ENCODE measurements around the gene FJX1. TPM values are rescaled to one million over a fixed set of nuclear protein-coding genes. Genes with fewer than 3 reads are reported as not detected.

FJX1 gene
- total and polyA plus RNA-seq, 3 donors from 2014 or later, result 2.0 to 5.1 (median 2.8) TPM

DNA sequence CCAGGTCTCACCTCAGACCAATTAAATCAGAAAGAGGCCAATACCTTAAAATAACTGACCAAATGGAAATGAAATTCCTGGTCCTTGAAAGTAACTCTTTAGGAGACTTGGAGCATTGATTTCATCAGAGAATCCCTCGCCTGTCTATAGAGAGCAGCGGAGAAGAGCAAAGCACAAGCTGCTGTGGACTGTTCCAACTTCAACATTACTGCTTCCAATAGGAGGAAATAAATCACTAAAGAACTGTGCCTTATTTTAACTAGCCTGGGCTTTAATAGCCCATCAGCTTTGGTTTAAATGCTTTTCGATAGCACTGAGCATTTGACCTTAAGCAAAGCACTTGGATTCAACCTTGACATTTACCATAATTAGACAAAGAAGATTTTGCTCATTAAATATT lies 32.0 kb upstream of the FJX1 start:
- intact Hi-C loops (cut with DNase I; ENCODE audit: low total_unique reads), result no loop called here
- H3K4me1 ChIP-seq, result peaks cover under 1% of the 10 kb centered on the region
- no peak overlapping the region for H3K4me3 ChIP-seq
- WGBS, 2 donors, result 48 to 56% methylated on average over 3 of the region's 3 CpGs
- no peaks in the 10 kb centered on the region for H3K36me3 ChIP-seq (ENCODE audit: low read depth, missing control alignments)
- H3K9me3 ChIP-seq, result no peaks in the 10 kb centered on the region
- TF ChIP-seq POLR2A (IDR thresholded peaks at IDR 0.05) (no peak), CTCF (IDR thresholded peaks at IDR 0.05) (no peak)
- no peaks in the 10 kb centered on the region for H3K27me3 ChIP-seq
- H3K27ac ChIP-seq, result no peak overlapping the region
- no peak for DNase-seq

- no peaks in the 10 kb centered on the region for H3K36me3 ChIP-seq (ENCODE audit: low read depth, missing control alignments)
- H3K4me1 ChIP-seq, result no peaks in the 10 kb centered on the region
- H3K27me3 ChIP-seq, result no peaks in the 10 kb centered on the region
- H3K9me3 ChIP-seq, result no peaks in the 10 kb centered on the region
- no peak for TF ChIP-seq POLR2A (IDR thresholded peaks at IDR 0.05)
- no peak for TF ChIP-seq CTCF (IDR thresholded peaks at IDR 0.05)
- WGBS, 2 donors, result 81 to 100% methylated on average over 2 to 3 of the region's 3 CpGs
- no peak overlapping the region for H3K4me3 ChIP-seq
- DNase-seq, result no peak
- no peak overlapping the region for H3K27ac ChIP-seq
- intact Hi-C loops (cut with DNase I; ENCODE audit: low total_unique reads), result no loop called here
These were observed 30.3 kb upstream of the FJX1 start for GRCh38 chr11:35587972-35588371.

DNA sequence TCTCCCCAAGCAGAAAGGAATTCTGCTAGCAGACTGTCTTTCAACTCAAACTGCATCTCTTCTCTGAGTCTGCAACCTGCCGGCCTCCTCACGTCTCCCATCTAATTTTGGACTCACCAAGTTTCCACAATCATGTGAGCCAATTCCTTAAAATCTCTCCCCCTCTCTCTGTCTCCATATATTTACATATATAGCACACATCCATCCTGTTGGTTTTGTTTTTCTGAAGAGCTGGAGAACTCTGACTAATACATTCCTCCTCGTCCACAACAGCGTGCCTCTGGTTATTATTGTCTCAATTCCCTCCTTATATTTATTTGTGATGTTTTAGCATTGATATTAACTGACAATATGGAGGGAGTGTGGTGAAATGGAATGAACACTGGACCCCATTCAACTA lies 29.6 kb upstream of the FJX1 start:
- no peaks in the 10 kb centered on the region for H3K9me3 ChIP-seq
- 86 to 95% methylated on average over 4 of the region's 4 CpGs for WGBS, 2 donors
- H3K27ac ChIP-seq, result no peak overlapping the region
- intact Hi-C loops (cut with DNase I; ENCODE audit: low total_unique reads), result no loop called here
- no peaks in the 10 kb centered on the region for H3K27me3 ChIP-seq
- DNase-seq, result no peak
- H3K4me1 ChIP-seq, result no peaks in the 10 kb centered on the region
- no peaks in the 10 kb centered on the region for H3K36me3 ChIP-seq (ENCODE audit: low read depth, missing control alignments)
- no peak overlapping the region for H3K4me3 ChIP-seq
- no peak for TF ChIP-seq POLR2A (IDR thresholded peaks at IDR 0.05)
- TF ChIP-seq CTCF (IDR thresholded peaks at IDR 0.05), result no peak

- no peak overlapping the region for H3K27ac ChIP-seq
- no peaks in the 10 kb centered on the region for H3K36me3 ChIP-seq (ENCODE audit: low read depth, missing control alignments)
- intact Hi-C loops (cut with DNase I; ENCODE audit: low total_unique reads), result no loop called here
- H3K4me3 ChIP-seq, result no peak overlapping the region
- no peaks in the 10 kb centered on the region for H3K9me3 ChIP-seq
- TF ChIP-seq CTCF (IDR thresholded peaks at IDR 0.05), result no peak
- no peak for DNase-seq
- 69 to 89% methylated on average over 3 to 4 of the region's 4 CpGs for WGBS, 2 donors
- no peaks in the 10 kb centered on the region for H3K27me3 ChIP-seq
- no peaks in the 10 kb centered on the region for H3K4me1 ChIP-seq
These were observed 29.0 kb upstream of the FJX1 start for GRCh38 chr11:35589281-35589680.

DNA sequence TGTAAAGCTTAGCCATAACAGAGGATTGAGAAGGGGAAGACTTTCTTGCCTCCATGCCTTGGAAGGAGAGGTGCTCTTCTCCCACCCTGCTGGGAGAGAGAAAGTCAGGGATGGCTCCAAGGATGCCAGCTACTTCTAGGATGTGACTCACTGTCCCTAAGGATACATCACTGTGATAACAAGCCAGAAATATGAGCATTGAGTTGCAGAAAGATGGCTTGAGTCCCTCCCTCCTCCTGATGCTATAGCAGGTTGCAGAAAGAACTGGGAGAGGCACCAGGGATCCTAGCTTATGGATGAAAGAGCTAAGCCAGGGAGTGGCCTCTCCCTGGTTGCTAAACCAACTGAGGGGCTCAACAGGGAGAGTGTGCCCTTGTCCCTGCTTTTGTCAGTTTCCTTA lies 27.8 kb upstream of the FJX1 start:
- Histone ChIP-seq H3K4me3 (no peak overlapping the region), H3K27ac (no peak overlapping the region), H3K27me3 (no peaks in the 10 kb centered on the region), H3K9me3 (no peaks in the 10 kb centered on the region), H3K36me3 (ENCODE audit: low read depth, missing control alignments) (no peaks in the 10 kb centered on the region), H3K4me1 (no peaks in the 10 kb centered on the region)
- intact Hi-C loops (cut with DNase I; ENCODE audit: low total_unique reads), result no loop called here
- no peak for DNase-seq
- no peak for TF ChIP-seq CTCF (IDR thresholded peaks at IDR 0.05)
- no peak for TF ChIP-seq POLR2A (IDR thresholded peaks at IDR 0.05)
